Loucy (cell line): ENCODE measurements around the gene PTPRF.

Experiments
- H2AFZ ChIP-seq: fragments of 200-600 bp; sonication (generic); 2 replicates; pipeline ENCODE4 v1.6.0; 2016; ENCODE audit warnings: antibody characterized with exemption, mild to moderate bottlenecking, low read length, moderate library complexity
- H3F3A ChIP-seq: fragments of 200-600 bp; 2 replicates; pipeline ENCODE4 v1.6.0; 2016; ENCODE audit warnings: antibody characterized with exemption, low read depth, mild to moderate bottlenecking
- H3K27me3 ChIP-seq: fragments of 200-600 bp; sonication (generic); 2 replicates; pipeline ENCODE4 v1.6.1; 2014; ENCODE audit warnings: low read length, mild to moderate bottlenecking; ENCODE audit not compliant: insufficient read depth, poor library complexity, severe bottlenecking
- H3K36me3 ChIP-seq: fragments of 200-600 bp; sonication (generic); 2 replicates; pipeline ENCODE4 v1.6.1; 2016; ENCODE audit warnings: low read length; ENCODE audit not compliant: insufficient read depth
- H3K4me1 ChIP-seq: fragments of 200-600 bp; sonication (generic); 2 replicates; pipeline ENCODE4 v1.5.1; 2014; ENCODE audit warnings: low read length, mild to moderate bottlenecking; ENCODE audit not compliant: insufficient read depth, poor library complexity, severe bottlenecking
- H3K4me2 ChIP-seq: fragments of 200-600 bp; sonication (generic); 2 replicates; pipeline ENCODE4 v1.6.0; 2014; ENCODE audit warnings: antibody characterized with exemption, low read length, low read depth, mild to moderate bottlenecking; ENCODE audit not compliant: poor library complexity, severe bottlenecking
- H3K4me3 ChIP-seq: fragments of 200-600 bp; sonication (generic); 2 replicates; pipeline ENCODE4 v1.5.1; 2014; ENCODE audit warnings: low read length, mild to moderate bottlenecking, mixed read lengths; ENCODE audit not compliant: poor library complexity, severe bottlenecking
- H3K79me2 ChIP-seq: fragments of 200-600 bp; sonication (generic); 2 replicates; pipeline ENCODE4 v1.6.1; 2014; ENCODE audit warnings: low read length; ENCODE audit not compliant: insufficient read depth
- H3K9ac ChIP-seq: fragments of 200-600 bp; sonication (generic); 2 replicates; pipeline ENCODE4 v1.6.0; 2014; ENCODE audit warnings: mild to moderate bottlenecking, low read depth, low read length, moderate library complexity; ENCODE audit not compliant: poor library complexity, severe bottlenecking
- H3K9me2 ChIP-seq: fragments of 200-600 bp; sonication (generic); replicated peaks from 2 replicates; pipeline ENCODE4 v1.6.1; 2016; ENCODE audit warnings: low read depth, low read length, mixed read lengths
- H3K9me3 ChIP-seq: fragments of 200-600 bp; sonication (generic); 2 replicates; pipeline ENCODE4 v1.6.1; 2014; ENCODE audit warnings: mild to moderate bottlenecking, antibody characterized with exemption, low read length, low read depth; ENCODE audit not compliant: insufficient read depth
- H4K20me1 ChIP-seq: fragments of 200-600 bp; sonication (generic); 2 replicates; pipeline ENCODE4 v1.6.0; 2014; ENCODE audit warnings: antibody characterized with exemption, low read length, mild to moderate bottlenecking; ENCODE audit not compliant: insufficient read depth, poor library complexity, severe bottlenecking
- CTCF ChIP-seq: fragments of 200-600 bp; sonication (generic); conservative IDR thresholded peaks from 2 replicates; pipeline ENCODE4 v1.5.1; 2014; ENCODE audit warnings: mild to moderate bottlenecking, antibody characterized with exemption, low read length
- EZH2phosphoT487 ChIP-seq: fragments of 200-600 bp; IDR thresholded peaks from 2 replicates; pipeline ENCODE4 v1.6.1; 2018; ENCODE audit warnings: antibody characterized with exemption, mild to moderate bottlenecking, moderate library complexity, borderline replicate concordance

The PTPRF gene

GRCh38 chr1:43518935-43519686 lies 11.6 kb upstream of the PTPRF start:
- no peak overlapping the region for H2AFZ ChIP-seq
- H3K4me3 ChIP-seq, result no peak overlapping the region
- no peaks in the 10 kb centered on the region for H3K79me2 ChIP-seq
- no peaks in the 10 kb centered on the region for H3K36me3 ChIP-seq
- no peaks in the 10 kb centered on the region for H3K9me2 ChIP-seq
- no peaks in the 10 kb centered on the region for H4K20me1 ChIP-seq
- H3K27me3 ChIP-seq, result no peaks in the 10 kb centered on the region
- H3K4me1 ChIP-seq, result no peaks in the 10 kb centered on the region
- H3K9me3 ChIP-seq, result no peaks in the 10 kb centered on the region
- H3K9ac ChIP-seq, result no peak overlapping the region
- TF ChIP-seq CTCF, result no peak
- TF ChIP-seq EZH2phosphoT487, result no peak
- H3F3A ChIP-seq, result no peaks in the 10 kb centered on the region
- H3K4me2 ChIP-seq, result no peak overlapping the region

- no peak overlapping the region for H3K9ac ChIP-seq
- H3K4me2 ChIP-seq, result no peak overlapping the region
These were observed 10.4 kb upstream of the PTPRF start for GRCh38 chr1:43520100-43520778.

GRCh38 chr1:43521078-43521477 lies 9.6 kb upstream of the PTPRF start:
- Histone ChIP-seq H3F3A (no peaks in the 10 kb centered on the region), H3K4me2 (no peak overlapping the region), H3K4me3 (no peak overlapping the region), H3K9me2 (no peaks in the 10 kb centered on the region), H4K20me1 (no peaks in the 10 kb centered on the region), H3K9me3 (no peaks in the 10 kb centered on the region), H2AFZ (no peak overlapping the region), H3K79me2 (no peaks in the 10 kb centered on the region), H3K36me3 (no peaks in the 10 kb centered on the region), H3K4me1 (no peaks in the 10 kb centered on the region), H3K9ac (no peak overlapping the region), H3K27me3 (no peaks in the 10 kb centered on the region)
- TF ChIP-seq CTCF (no peak), EZH2phosphoT487 (no peak)

More at GRCh38 chr1:43520100-43520778, 10.4 kb upstream of the PTPRF start:
- H3K36me3 ChIP-seq, result no peaks in the 10 kb centered on the region
- TF ChIP-seq CTCF (no peak), EZH2phosphoT487 (no peak)
- no peaks in the 10 kb centered on the region for H3K4me1 ChIP-seq
- no peak overlapping the region for H3K4me3 ChIP-seq
- H3F3A ChIP-seq, result no peaks in the 10 kb centered on the region
- H2AFZ ChIP-seq, result no peak overlapping the region
- no peaks in the 10 kb centered on the region for H3K27me3 ChIP-seq
- H4K20me1 ChIP-seq, result no peaks in the 10 kb centered on the region
- no peaks in the 10 kb centered on the region for H3K9me2 ChIP-seq
- no peaks in the 10 kb centered on the region for H3K79me2 ChIP-seq
- H3K9me3 ChIP-seq, result no peaks in the 10 kb centered on the region
